Measurements from ENCODE around the gene SPRR2A. TPM values are rescaled to one million over a fixed set of nuclear protein-coding genes. Genes with fewer than 3 reads are reported as not detected.

The SPRR2A gene
- total RNA-seq, 1 experiment from 2014 or later, result not detected

DNA sequence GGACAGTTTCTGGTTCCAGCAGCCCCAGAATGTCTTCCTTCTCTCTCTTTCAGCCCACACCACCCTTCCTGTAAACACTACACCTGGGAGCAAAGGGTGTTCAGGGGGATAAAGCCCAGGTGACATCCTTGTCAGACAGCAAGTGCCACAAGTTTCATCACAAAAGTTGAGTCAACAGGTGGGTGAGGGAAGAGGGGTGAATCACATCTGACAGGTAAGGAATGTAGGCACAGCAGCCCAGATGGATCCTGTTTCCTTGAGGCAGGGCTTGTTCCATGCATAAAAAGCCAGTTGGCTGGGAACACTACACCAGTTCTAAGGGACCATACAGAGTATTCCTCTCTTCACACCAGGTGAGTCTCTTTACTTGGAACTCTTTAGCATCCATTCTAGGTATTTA, 26.4 kb downstream of the SPRR2A start, which contains the start of gene SPRR1B:
Gene SPRR1B, plus strand, starts transcription at position 309 of the 400 bp plus-strand sequence. CDS start 1,143 bp downstream, outside the sequence.
- peaks cover 3% of the 10 kb centered on the region; the same call in 1 of the 2 replicates for H3K4me1 ChIP-seq (ENCODE audit: insufficient read depth, low read length)
- H2BK20ac ChIP-seq (ENCODE audit: low read depth, low read length, poor library complexity, severe bottlenecking), result no peak within 1 kb of the TSS
- H3K23ac ChIP-seq (ENCODE audit: insufficient read length, low read depth, low read length), result no peak within 1 kb of the TSS
- Mint-ChIP-seq H3K27me3 (ENCODE audit: low read depth) (no peaks in the 10 kb centered on the region), H3K4me1 (peaks cover 6 to 17% of the 10 kb centered on the region in 2 experiments), H3K4me3 (no peak within 1 kb of the TSS), H3K36me3 (ENCODE audit: insufficient read depth in 1 of 3, low read depth in 3 of 3) (no peaks in the 10 kb centered on the region), H3K27ac (no peak within 1 kb of the TSS), H3K9me3 (no peaks in the 10 kb centered on the region; a peak in 2 of 5 replicates)
- H3K79me1 ChIP-seq (ENCODE audit: insufficient read depth, low read depth, low read length, poor library complexity, severe bottlenecking), result no peaks in the 10 kb centered on the region
- no peak within 1 kb of the TSS for H2BK12ac ChIP-seq (ENCODE audit: insufficient read length, low read depth, low read length)
- no peaks in the 10 kb centered on the region for H3K23me2 ChIP-seq (ENCODE audit: insufficient read length, low read depth, low read length, poor library complexity, severe bottlenecking)
- no peak within 1 kb of the TSS for H3T11ph ChIP-seq (ENCODE audit: low read length)
- no peak within 1 kb of the TSS for H2AK5ac ChIP-seq (ENCODE audit: insufficient read length, low read length)
- H2AFZ ChIP-seq (ENCODE audit: low read length), result no peak within 1 kb of the TSS
- H3K4ac ChIP-seq (ENCODE audit: low read depth, low read length), result no peak within 1 kb of the TSS
- TF ChIP-seq, protein P1, sequence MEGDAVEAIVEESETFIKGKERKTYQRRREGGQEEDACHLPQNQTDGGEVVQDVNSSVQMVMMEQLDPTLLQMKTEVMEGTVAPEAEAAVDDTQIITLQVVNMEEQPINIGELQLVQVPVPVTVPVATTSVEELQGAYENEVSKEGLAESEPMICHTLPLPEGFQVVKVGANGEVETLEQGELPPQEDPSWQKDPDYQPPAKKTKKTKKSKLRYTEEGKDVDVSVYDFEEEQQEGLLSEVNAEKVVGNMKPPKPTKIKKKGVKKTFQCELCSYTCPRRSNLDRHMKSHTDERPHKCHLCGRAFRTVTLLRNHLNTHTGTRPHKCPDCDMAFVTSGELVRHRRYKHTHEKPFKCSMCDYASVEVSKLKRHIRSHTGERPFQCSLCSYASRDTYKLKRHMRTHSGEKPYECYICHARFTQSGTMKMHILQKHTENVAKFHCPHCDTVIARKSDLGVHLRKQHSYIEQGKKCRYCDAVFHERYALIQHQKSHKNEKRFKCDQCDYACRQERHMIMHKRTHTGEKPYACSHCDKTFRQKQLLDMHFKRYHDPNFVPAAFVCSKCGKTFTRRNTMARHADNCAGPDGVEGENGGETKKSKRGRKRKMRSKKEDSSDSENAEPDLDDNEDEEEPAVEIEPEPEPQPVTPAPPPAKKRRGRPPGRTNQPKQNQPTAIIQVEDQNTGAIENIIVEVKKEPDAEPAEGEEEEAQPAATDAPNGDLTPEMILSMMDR (conservative IDR thresholded peaks at IDR 0.05), result no peak
- H3K4me2 ChIP-seq (ENCODE audit: insufficient read depth, insufficient read length, low read length), result no peak within 1 kb of the TSS
- no peaks in the 10 kb centered on the region for H3K9me3 ChIP-seq (ENCODE audit: control insufficient read depth, low read depth, low read length)
- no peak within 1 kb of the TSS for H2BK120ac ChIP-seq (ENCODE audit: low read depth, low read length, poor library complexity, severe bottlenecking)
- H2BK5ac ChIP-seq (ENCODE audit: insufficient read length, low read length), result no peak within 1 kb of the TSS
- H3K27ac ChIP-seq (ENCODE audit: insufficient read length, low read depth, low read length), result no peak within 1 kb of the TSS
- DNase-seq, result no peak
- H4K20me1 ChIP-seq (ENCODE audit: control insufficient read depth, insufficient read depth, insufficient read length), result no peaks in the 10 kb centered on the region
- H3K9ac ChIP-seq (ENCODE audit: extremely low read depth, insufficient read length, low read length), result no peak within 1 kb of the TSS
- H4K91ac ChIP-seq (ENCODE audit: insufficient read length, low read depth, low read length), result no peak within 1 kb of the TSS
- H3K27me3 ChIP-seq (ENCODE audit: insufficient read depth, low read length), result no peaks in the 10 kb centered on the region
- H3K14ac ChIP-seq (ENCODE audit: insufficient read depth, low read length), result no peak within 1 kb of the TSS
- H3K79me2 ChIP-seq (ENCODE audit: insufficient read depth, low read length), result no peaks in the 10 kb centered on the region
- no peak within 1 kb of the TSS for H3K56ac ChIP-seq (ENCODE audit: insufficient read length, low read depth, low read length)
- no peak within 1 kb of the TSS for H4K8ac ChIP-seq (replicated peaks; ENCODE audit: insufficient read length, low read depth, low read length)
- no peak within 1 kb of the TSS for H2BK15ac ChIP-seq (ENCODE audit: low read depth, low read length)
- H4K5ac ChIP-seq (ENCODE audit: insufficient read length, low read depth, low read length), result no peak within 1 kb of the TSS
- H3K18ac ChIP-seq (ENCODE audit: insufficient read length, low read depth, low read length), result no peak within 1 kb of the TSS
